SK-N-SH (cell line): Measurements from ENCODE around the gene AGXT.

Source experiments
- CHD2 ChIP-seq: fragments of 150-350 bp; IDR thresholded peaks from 2 replicates; pipeline ENCODE4 v1.6.1; 2018; ENCODE audit warnings: low read length; ENCODE audit not compliant: partially characterized antibody
- CTCF ChIP-seq: fragments of 200-600 bp; sonication (generic); IDR thresholded peaks from 2 replicates; pipeline ENCODE4 v1.6.1; 2017; ENCODE audit warnings: antibody characterized with exemption, mild to moderate bottlenecking, moderate library complexity
- EP300 ChIP-seq, 2 experiments: IDR thresholded peaks; 2 replicates each; pipeline versions ENCODE4 v1.4.0 to v1.6.1; 2012; ENCODE audit warnings: borderline replicate concordance in 1 of 2, low read depth in 1 of 2, low read length in 1 of 2
- EZH2phosphoT487 ChIP-seq: fragments of 200-600 bp; sonication (generic); IDR thresholded peaks from 2 replicates; pipeline ENCODE4 v1.6.1; 2017; ENCODE audit warnings: low read depth, mixed run types, mild to moderate bottlenecking, antibody characterized with exemption, moderate library complexity, borderline replicate concordance
- FOSL2 ChIP-seq: IDR thresholded peaks from 2 replicates; pipeline ENCODE4 v1.4.0; 2012; ENCODE audit warnings: low read depth, mild to moderate bottlenecking, moderate library complexity, borderline replicate concordance
- GABPA ChIP-seq: IDR thresholded peaks from 2 replicates; pipeline ENCODE4 v1.4.0; 2012; ENCODE audit warnings: low read depth, mild to moderate bottlenecking
- MEF2A ChIP-seq: IDR thresholded peaks from 2 replicates; pipeline ENCODE4 v1.4.0; 2012; ENCODE audit warnings: low read depth, borderline replicate concordance
- MXI1 ChIP-seq: IDR thresholded peaks from 2 replicates; pipeline ENCODE4 v1.6.1; 2012; ENCODE audit warnings: mild to moderate bottlenecking, low read depth, low read length, improper control_type of control experiment
- NFIC ChIP-seq: IDR thresholded peaks from 2 replicates; pipeline ENCODE4 v1.4.0; 2012; ENCODE audit warnings: borderline replicate concordance
- POLR2AphosphoS5 ChIP-seq: IDR thresholded peaks from 2 replicates; pipeline ENCODE4 v1.6.1; 2012; ENCODE audit warnings: low read depth, low read length
- SIN3A ChIP-seq: IDR thresholded peaks from 2 replicates; pipeline ENCODE4 v1.6.1; 2012; ENCODE audit warnings: low read depth, mild to moderate bottlenecking, low read length, moderate library complexity, borderline replicate concordance
- TCF12 ChIP-seq: IDR thresholded peaks from 2 replicates; pipeline ENCODE4 v1.4.0; 2012
- USF2 ChIP-seq: fragments of 150-350 bp; IDR thresholded peaks from 2 replicates; pipeline ENCODE4 v1.6.1; 2017; ENCODE audit warnings: antibody characterized with exemption, low read length, low read depth, borderline replicate concordance

- TF ChIP-seq SIN3A, result no peak
- no peak for TF ChIP-seq POLR2AphosphoS5
- TF ChIP-seq EP300 (IDR thresholded peaks at IDR 0.05; ENCODE audit: borderline replicate concordance in 1 of 2, low read depth in 1 of 2, low read length in 1 of 2), result no peak
- no peak for TF ChIP-seq GABPA
- no peak for TF ChIP-seq EZH2phosphoT487
- no peak for TF ChIP-seq FOSL2
- no peak for TF ChIP-seq MXI1
- TF ChIP-seq TCF12, result no peak
- TF ChIP-seq CHD2, result no peak
- no peak for TF ChIP-seq CTCF
- TF ChIP-seq USF2, result no peak
- TF ChIP-seq NFIC, result no peak
- no peak for TF ChIP-seq MEF2A
These were observed 37.7 kb downstream of the AGXT start, which contains the start of gene CROCC2 for GRCh38 chr2:240906141-240906910.
